Astrocyte (in vitro differentiated cells and primary cell): ENCODE measurements around the gene POLR2H.

Source experiments
- CTCF ChIP-seq: IDR thresholded peaks from 2 replicates; pipeline ENCODE4 v1.5.1; 2011; ENCODE audit warnings: low read depth, mild to moderate bottlenecking, inconsistent platforms, low read length, moderate library complexity; ENCODE audit not compliant: insufficient read depth
- EZH2 ChIP-seq: IDR thresholded peaks from 2 replicates; pipeline ENCODE4 v1.6.1; 2012; ENCODE audit warnings: mild to moderate bottlenecking, low read length, inconsistent platforms; ENCODE audit not compliant: insufficient read depth

- no peak for TF ChIP-seq CTCF
- no peak for TF ChIP-seq EZH2
Observed at GRCh38 chr3:184368116-184368515, 6.6 kb downstream of the POLR2H start.
